Endometrial microvascular endothelial cells (primary cell): Measurements from ENCODE around the gene WDR77. TPM values are rescaled to one million over a fixed set of nuclear protein-coding genes. Genes with fewer than 3 reads are reported as not detected.

Source experiments
- in situ Hi-C: cut with HindIII; loops from 2 replicates; pipeline ENCODE4 v1.10.0; 2017; ENCODE audit warnings: low sequenced_read_pairs, low pct_unique_long_range_greater_than_20kb; ENCODE audit errors: inconsistent ontology term
- total RNA-seq: library from RNA; depleted of rRNA; stranded (reverse); fragments of >200 nt; gene quantifications from one replicate; pipeline ENCODE4 v1.2.3, GENCODE V29; 2015; ENCODE audit errors: inconsistent ontology term

The WDR77 gene
- total RNA-seq = 98.9 TPM

- in situ Hi-C loops = no loop called here
Observed at GRCh38 chr1:111448918-111449702, at the start of gene WDR77, which contains the start of gene ATP5PB. Gene WDR77 (minus strand): TSS chr1:111449256. CDS start chr1:111449169, 87 bp downstream. Gene ATP5PB (plus strand): TSS chr1:111449464. CDS start chr1:111449542, 78 bp downstream.

- in situ Hi-C loops = loop anchor here (25.0 kb wide), 1 partner anchor 265 kb away; the partner anchor contains the start of gene DDX20
Observed at GRCh38 chr1:111497592-111497991, 48.5 kb upstream of the WDR77 start.

- in situ Hi-C loops = loop anchor here (25.0 kb wide), 1 partner anchor 266 kb away; the partner anchor contains the start of gene DDX20
Observed at GRCh38 chr1:111496398-111496797, 47.3 kb upstream of the WDR77 start.

GRCh38 chr1:111491070-111491469, 42.0 kb upstream of the WDR77 start:
- in situ Hi-C loops = loop anchor here (25.0 kb wide), 1 partner anchor 271 kb away; the partner anchor contains the start of gene DDX20

- in situ Hi-C loops = loop anchor here (25.0 kb wide), 1 partner anchor 272 kb away; the partner anchor contains the start of gene DDX20
Observed at GRCh38 chr1:111490220-111490619, 41.2 kb upstream of the WDR77 start.

- in situ Hi-C loops = loop anchor here (25.0 kb wide), 1 partner anchor 273 kb away; the partner anchor contains the start of gene DDX20
Observed at GRCh38 chr1:111489604-111490003, 40.5 kb upstream of the WDR77 start.

- in situ Hi-C loops = loop anchor here (25.0 kb wide), 1 partner anchor 274 kb away; the partner anchor contains the start of gene DDX20
Observed at GRCh38 chr1:111488669-111489068, 39.6 kb upstream of the WDR77 start.

GRCh38 chr1:111487133-111487532, 38.1 kb upstream of the WDR77 start:
- in situ Hi-C loops = loop anchor here (25.0 kb wide), 1 partner anchor 275 kb away; the partner anchor contains the start of gene DDX20

GRCh38 chr1:111486431-111486830, 37.4 kb upstream of the WDR77 start:
- in situ Hi-C loops = loop anchor here (25.0 kb wide), 1 partner anchor 276 kb away; the partner anchor contains the start of gene DDX20

GRCh38 chr1:111484391-111485026, 35.5 kb upstream of the WDR77 start:
- in situ Hi-C loops = loop anchor here (25.0 kb wide), 1 partner anchor 278 kb away; the partner anchor contains the start of gene DDX20

GRCh38 chr1:111483876-111484275, 34.8 kb upstream of the WDR77 start:
- in situ Hi-C loops = loop anchor here (25.0 kb wide), 1 partner anchor 278 kb away; the partner anchor contains the start of gene DDX20

- in situ Hi-C loops = loop anchor here (25.0 kb wide), 1 partner anchor 279 kb away; the partner anchor contains the start of gene DDX20
Observed at GRCh38 chr1:111483166-111483565, 34.1 kb upstream of the WDR77 start.

GRCh38 chr1:111481387-111482221, 32.5 kb upstream of the WDR77 start:
- in situ Hi-C loops = loop anchor here (25.0 kb wide), 1 partner anchor 281 kb away; the partner anchor contains the start of gene DDX20

- in situ Hi-C loops = loop anchor here (25.0 kb wide), 1 partner anchor 282 kb away; the partner anchor contains the start of gene DDX20
Observed at GRCh38 chr1:111480674-111481073, 31.6 kb upstream of the WDR77 start.

- in situ Hi-C loops = loop anchor here (25.0 kb wide), 1 partner anchor 285 kb away; the partner anchor contains the start of gene DDX20
Observed at GRCh38 chr1:111476761-111477309, 27.8 kb upstream of the WDR77 start.

- in situ Hi-C loops = loop anchor here (25.0 kb wide), 1 partner anchor 286 kb away; the partner anchor contains the start of gene DDX20
Observed at GRCh38 chr1:111476214-111476613, 27.2 kb upstream of the WDR77 start.

GRCh38 chr1:111475701-111476100, 26.6 kb upstream of the WDR77 start:
- in situ Hi-C loops = loop anchor here (25.0 kb wide), 1 partner anchor 287 kb away; the partner anchor contains the start of gene DDX20

- in situ Hi-C loops = no loop called here
Observed at GRCh38 chr1:111474521-111474920, 25.5 kb upstream of the WDR77 start.
